Activated B cell treated with CpG ODN at 0.5 μM for 24 hours (primary cell): ENCODE measurements around the gene TASP1. TPM values are rescaled to one million over a fixed set of nuclear protein-coding genes. Genes with fewer than 3 reads are reported as not detected.

Experiments
- ATAC-seq: fragments of 200-7000 bp; cut with Tn5 transposase; one replicate; pipeline ENCODE4 v1.10.0; 2021; ENCODE audit warnings: low read depth, mild to moderate bottlenecking, moderate library complexity
- CTCF ChIA-PET: fragments of 350-600 bp; sonication (Branson Sonifier 250); formaldehyde crosslinking; loops from one replicate; lab custom pipeline; 2021; ENCODE audit warnings: antibody characterized with exemption; lab: Charles Lee
- POLR2A ChIA-PET: fragments of 350-600 bp; sonication (Branson Sonifier 250); formaldehyde crosslinking; loops from one replicate; lab custom pipeline; 2021; ENCODE audit warnings: antibody characterized with exemption; lab: Charles Lee
- DNase-seq: peaks from one replicate; pipeline ENCODE4 v3.0.0; 2022
- H3K27ac Mint-ChIP-seq: one replicate; pipeline ENCODE4 v1.8.0; 2020; ENCODE audit warnings: mixed read lengths
- H3K27me3 Mint-ChIP-seq: one replicate; pipeline ENCODE4 v1.8.0; 2021; ENCODE audit warnings: mixed read lengths
- H3K36me3 Mint-ChIP-seq: one replicate; pipeline ENCODE4 v1.8.0; 2021; ENCODE audit warnings: low read depth, mixed read lengths
- H3K4me1 Mint-ChIP-seq: one replicate; pipeline ENCODE4 v1.8.0; 2021; ENCODE audit warnings: mixed read lengths
- H3K4me3 Mint-ChIP-seq: one replicate; pipeline ENCODE4 v1.8.0; 2020; ENCODE audit warnings: mild to moderate bottlenecking, mixed read lengths
- H3K9me3 Mint-ChIP-seq: one replicate; pipeline ENCODE4 v1.8.0; 2020; ENCODE audit warnings: mixed read lengths
- CTCF ChIP-seq: fragments of 200-600 bp; IDR thresholded peaks from one replicate; pipeline ENCODE4 v1.8.0; 2022; ENCODE audit warnings: antibody characterized with exemption, mild to moderate bottlenecking
- intact Hi-C: fragments of 100-400 bp; cut with micrococcal nuclease; formaldehyde crosslinking; loops from one replicate; pipeline ENCODE4 v1.15.1; 2024
- total RNA-seq: library from RNA; stranded (reverse); gene quantifications from 2 replicates; pipeline ENCODE4 v1.2.3, GENCODE V29; 2022

The TASP1 gene
- total RNA-seq, 1 donor from 2014 or later, result 20.6 TPM

- ChIA-PET POLR2A (no interaction called here), CTCF (no interaction called here)
- Mint-ChIP-seq H3K36me3 (peaks cover 41% of the 10 kb centered on the region), H3K27ac (no peak overlapping the region), H3K4me1 (peaks cover 6% of the 10 kb centered on the region), H3K9me3 (peaks cover 18% of the 10 kb centered on the region), H3K4me3 (no peak overlapping the region), H3K27me3 (no peaks in the 10 kb centered on the region)
- TF ChIP-seq CTCF, result no peak
- ATAC-seq (no peak), DNase-seq (no peak)
- intact Hi-C loops, result no loop called here
Measured at GRCh38 chr20:13587370-13587769, 51.4 kb downstream of the TASP1 start.

DNA sequence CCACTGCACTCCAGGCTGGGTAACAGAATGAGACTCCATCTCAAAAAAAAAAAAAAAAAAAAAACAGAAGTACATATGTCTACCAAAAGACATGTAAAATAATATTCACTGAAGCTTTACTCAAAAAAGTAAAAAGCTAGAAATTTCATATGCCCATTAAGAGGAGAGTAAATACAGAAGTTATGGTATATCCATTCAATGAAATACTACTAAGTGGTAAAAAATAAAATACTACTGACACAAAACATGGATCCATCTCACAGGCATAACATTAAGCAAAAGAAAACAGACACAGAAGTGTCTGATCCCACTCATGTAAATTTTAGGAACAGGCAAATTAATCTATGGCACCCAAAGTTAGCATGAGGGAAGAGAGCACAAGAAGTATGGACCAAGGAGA lies 52.6 kb downstream of the TASP1 start:
- peaks cover 4% of the 10 kb centered on the region for H3K4me1 Mint-ChIP-seq
- peaks cover 18% of the 10 kb centered on the region for H3K9me3 Mint-ChIP-seq
- no peak overlapping the region for H3K4me3 Mint-ChIP-seq
- H3K27ac Mint-ChIP-seq, result no peak overlapping the region
- ChIA-PET CTCF (no interaction called here), POLR2A (no interaction called here)
- ATAC-seq (no peak), DNase-seq (no peak)
- peaks cover 45% of the 10 kb centered on the region for H3K36me3 Mint-ChIP-seq
- intact Hi-C loops, result no loop called here
- no peak for TF ChIP-seq CTCF
- H3K27me3 Mint-ChIP-seq, result no peaks in the 10 kb centered on the region

DNA sequence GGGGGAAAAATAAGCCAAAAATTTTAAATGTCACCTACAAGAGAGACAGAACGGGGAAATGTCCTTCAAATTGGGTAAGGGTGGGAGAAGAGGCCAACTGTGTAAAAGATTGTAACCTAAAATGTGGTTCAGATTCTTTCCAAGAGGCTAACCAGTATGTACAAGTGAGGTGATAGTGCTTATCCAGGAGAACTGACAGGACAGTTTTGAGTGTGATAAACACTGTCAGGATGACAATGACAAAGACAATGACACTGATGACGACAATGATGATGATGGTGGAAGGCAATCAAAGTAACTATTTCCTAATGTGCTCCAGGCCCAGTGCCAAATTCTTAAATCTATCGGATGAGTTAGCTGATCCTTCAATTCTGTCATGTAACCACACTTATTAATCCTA lies 57.3 kb downstream of the TASP1 start:
- no peak for TF ChIP-seq CTCF
- H3K4me3 Mint-ChIP-seq, result no peak overlapping the region
- intact Hi-C loops, result no loop called here
- no peak overlapping the region for H3K27ac Mint-ChIP-seq
- peaks cover 11% of the 10 kb centered on the region for H3K9me3 Mint-ChIP-seq
- ATAC-seq, result no peak
- no peaks in the 10 kb centered on the region for H3K27me3 Mint-ChIP-seq
- peaks cover 50% of the 10 kb centered on the region for H3K36me3 Mint-ChIP-seq
- H3K4me1 Mint-ChIP-seq, result no peaks in the 10 kb centered on the region
- DNase-seq, result no peak
- ChIA-PET CTCF (no interaction called here), POLR2A (no interaction called here)

- no peak for DNase-seq
- ATAC-seq, result no peak
- ChIA-PET CTCF (interaction anchor here (0.8 kb wide), 1 partner anchor 122 kb away, joined by 3 read pairs; no protein-coding TSS in a partner anchor), POLR2A (no interaction called here)
- Mint-ChIP-seq H3K4me1 (no peaks in the 10 kb centered on the region), H3K27ac (no peak overlapping the region), H3K4me3 (no peak overlapping the region), H3K9me3 (peaks cover 6% of the 10 kb centered on the region), H3K36me3 (peaks cover 49% of the 10 kb centered on the region), H3K27me3 (no peaks in the 10 kb centered on the region)
- TF ChIP-seq CTCF, result no peak
- intact Hi-C loops, result no loop called here
Measured at GRCh38 chr20:13580707-13581106, 58.0 kb downstream of the TASP1 start.

DNA sequence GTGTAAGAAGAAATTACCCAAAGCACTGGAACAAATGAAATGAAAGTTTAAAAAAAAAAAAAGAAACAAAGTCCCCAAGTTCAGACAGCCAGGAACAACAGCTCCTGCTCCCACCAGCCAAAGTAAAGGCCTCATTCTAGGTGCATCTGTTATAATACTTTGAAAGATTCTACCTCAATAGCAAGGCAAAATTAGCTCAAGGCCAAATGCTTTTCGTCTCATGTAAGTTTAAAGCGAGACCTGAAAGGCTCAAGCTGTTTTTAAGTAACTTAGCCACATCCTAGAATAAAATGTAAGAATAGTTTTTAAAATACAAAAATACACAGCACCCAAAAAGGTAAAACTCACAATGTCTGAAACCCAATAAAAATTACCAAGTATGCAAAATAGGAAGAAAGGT lies 64.7 kb downstream of the TASP1 start:
- intact Hi-C loops, result no loop called here
- Mint-ChIP-seq H3K27ac (no peak overlapping the region), H3K27me3 (no peaks in the 10 kb centered on the region), H3K9me3 (peaks cover 2% of the 10 kb centered on the region), H3K4me1 (no peaks in the 10 kb centered on the region), H3K4me3 (no peak overlapping the region), H3K36me3 (peaks cover 42% of the 10 kb centered on the region)
- CTCF ChIA-PET, result interaction anchor here (1.1 kb wide), 1 partner anchor 27 kb away, joined by 3 read pairs; no protein-coding TSS in a partner anchor
- DNase-seq (no peak), ATAC-seq (no peak)
- no peak for TF ChIP-seq CTCF
- POLR2A ChIA-PET, result no interaction called here
